Keratinocyte (primary cell): Measurements from ENCODE around the gene EYS. TPM values are rescaled to one million over a fixed set of nuclear protein-coding genes. Genes with fewer than 3 reads are reported as not detected.

Experiments
- DNase-seq: peaks from one replicate; pipeline ENCODE4 v3.0.0-alpha.2; 2011; ENCODE audit warnings: low read depth, missing footprints, low spot score
- FAIRE-seq: peaks from 2 replicates; lab custom pipeline; 2011; peaks lifted over from hg19 to GRCh38; lab: Jason Lieb, UNC
- H2AFZ ChIP-seq: 2 replicates; pipeline ENCODE4 v1.6.0; 2012; ENCODE audit warnings: low read length, control low read depth, inconsistent platforms; ENCODE audit not compliant: control insufficient read depth
- H3K27ac ChIP-seq: 2 replicates; pipeline ENCODE4 v1.5.1; 2011; ENCODE audit warnings: low read length; ENCODE audit not compliant: control insufficient read depth, insufficient read depth
- H3K27me3 ChIP-seq: 3 replicates; pipeline ENCODE4 v1.6.0; 2011; ENCODE audit warnings: low read length; ENCODE audit not compliant: control insufficient read depth, insufficient read depth; ENCODE audit errors: extremely low read depth
- H3K36me3 ChIP-seq, 2 experiments: 2 replicates in 1 of 2; 3 replicates in 1 of 2; pipeline ENCODE4 v1.5.1; 2011; ENCODE audit warnings: low read length in 2 of 2, mild to moderate bottlenecking in 1 of 2; ENCODE audit not compliant: control insufficient read depth in 2 of 2, insufficient read depth in 2 of 2; ENCODE audit errors: extremely low read depth in 1 of 2
- H3K4me1 ChIP-seq: 3 replicates; pipeline ENCODE4 v1.5.1; 2011; ENCODE audit warnings: low read length; ENCODE audit not compliant: control insufficient read depth, insufficient read depth; ENCODE audit errors: extremely low read depth
- H3K4me2 ChIP-seq: 3 replicates; pipeline ENCODE4 v1.6.0; 2011; ENCODE audit warnings: low read depth, low read length; ENCODE audit not compliant: control insufficient read depth, insufficient read depth; ENCODE audit errors: extremely low read depth
- H3K4me3 ChIP-seq, 3 experiments: fragments of 200-600 bp in 1 of 3; sonication (generic) in 1 of 3; 2 replicates in 2 of 3; 3 replicates in 1 of 3; pipeline ENCODE4 v1.5.1; 2011 to 2016; ENCODE audit warnings: low read length in 3 of 3, mild to moderate bottlenecking in 3 of 3, control low read depth in 2 of 3, inconsistent platforms in 1 of 3, low read depth in 1 of 3, mixed read lengths in 1 of 3, mixed run types in 1 of 3, moderate library complexity in 1 of 3; ENCODE audit not compliant: control insufficient read depth in 2 of 3, insufficient read depth in 2 of 3; ENCODE audit errors: extremely low read depth in 1 of 3
- H3K79me2 ChIP-seq: 2 replicates; pipeline ENCODE4 v1.6.0; 2012; ENCODE audit warnings: low read length; ENCODE audit not compliant: control insufficient read depth, insufficient read depth
- H3K9ac ChIP-seq: 3 replicates; pipeline ENCODE4 v1.6.0; 2011; ENCODE audit warnings: low read length; ENCODE audit not compliant: control insufficient read depth, insufficient read depth; ENCODE audit errors: extremely low read depth
- H3K9me1 ChIP-seq: 3 replicates; pipeline ENCODE4 v1.6.0; 2011; ENCODE audit warnings: low read length; ENCODE audit not compliant: control insufficient read depth, insufficient read depth; ENCODE audit errors: extremely low read depth
- H3K9me3 ChIP-seq: 2 replicates; pipeline ENCODE4 v1.5.1; 2012; ENCODE audit warnings: low read depth, low read length; ENCODE audit not compliant: control insufficient read depth
- H4K20me1 ChIP-seq: 3 replicates; pipeline ENCODE4 v1.6.0; 2011; ENCODE audit warnings: low read length; ENCODE audit not compliant: control insufficient read depth, insufficient read depth; ENCODE audit errors: extremely low read depth
- EZH2 ChIP-seq: IDR thresholded peaks from one replicate; pipeline ENCODE4 v1.6.1; 2012; ENCODE audit warnings: inconsistent platforms, mild to moderate bottlenecking, low read length, moderate library complexity
- dilution Hi-C: fragments of 300-500 bp; cut with MboI; formaldehyde crosslinking; loops from one replicate; pipeline ENCODE4 v1.7.0; 2020; ENCODE audit warnings: low sequenced_read_pairs; ENCODE audit not compliant: extremely low pct_ligation_motif_present
- polyA plus RNA-seq, 5 experiments: library from polyadenylated mRNA; depleted of rRNA in 3 of 5; stranded (reverse) in 3 of 5; stranded (forward) in 1 of 5; unstranded in 1 of 5; fragments of >200 nt; gene quantifications; 1 replicate in 1 of 5; 2 replicates in 3 of 5; 3 replicates in 1 of 5; pipeline versions ENCODE4 v1.2.1 to v1.2.3, GENCODE V29; 2011 to 2012; ENCODE audit warnings: missing spikeins in 2 of 5, low read depth in 1 of 5, low replicate concordance in 1 of 5
- TF ChIP-seq, protein P1 (sequence below), 3 experiments: IDR thresholded peaks in 1 of 3; conservative IDR thresholded peaks in 1 of 3; optimal IDR thresholded peaks in 1 of 3; 2 replicates in 2 of 3; 3 replicates in 1 of 3; pipeline versions ENCODE3 to v1.5.1; 2011; ENCODE audit warnings: low read length in 3 of 3, mild to moderate bottlenecking in 3 of 3, moderate library complexity in 2 of 3, control low read depth in 1 of 3, inconsistent platforms in 1 of 3; ENCODE audit not compliant: insufficient read depth in 2 of 3; ENCODE audit errors: extremely low read depth in 1 of 3

EYS gene
- polyA plus RNA-seq, 1 donor (not counting 4 experiments of a cell fraction or from before 2014, with no cell fraction given) = 0.34 TPM

DNA sequence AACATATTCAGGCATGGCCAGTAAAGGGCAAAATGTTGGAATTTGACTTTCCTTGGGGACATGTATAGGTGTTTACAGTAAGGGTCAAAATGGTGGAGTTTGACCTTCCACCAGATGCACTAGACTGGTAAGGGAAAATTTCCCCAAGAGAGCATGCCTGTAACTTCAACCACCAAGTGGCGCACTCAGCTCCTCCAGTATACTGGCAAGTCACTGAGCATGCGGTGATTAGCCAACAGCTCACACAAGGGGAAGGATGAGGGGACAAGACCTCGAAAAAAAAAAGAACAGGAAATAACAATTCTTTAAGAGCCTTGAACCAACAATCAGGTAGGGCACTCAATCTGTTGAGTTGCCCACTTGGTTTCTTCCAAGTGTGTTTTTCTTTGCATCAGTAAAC is 140.9 kb downstream of the EYS start:
- dilution Hi-C loops = no loop called here
- Histone ChIP-seq H4K20me1 (no peaks in the 10 kb centered on the region), H3K9ac (no peak overlapping the region), H3K27me3 (no peaks in the 10 kb centered on the region), H3K4me3 (no peak overlapping the region), H2AFZ (no peak overlapping the region), H3K79me2 (no peaks in the 10 kb centered on the region), H3K9me3 (no peaks in the 10 kb centered on the region), H3K4me1 (no peaks in the 10 kb centered on the region), H3K27ac (no peak overlapping the region), H3K36me3 (no peaks in the 10 kb centered on the region), H3K9me1 (no peaks in the 10 kb centered on the region), H3K4me2 (no peak overlapping the region)
- FAIRE-seq (no peak), DNase-seq (no peak)
- TF ChIP-seq EZH2 = no peak
- TF ChIP-seq, protein P1, sequence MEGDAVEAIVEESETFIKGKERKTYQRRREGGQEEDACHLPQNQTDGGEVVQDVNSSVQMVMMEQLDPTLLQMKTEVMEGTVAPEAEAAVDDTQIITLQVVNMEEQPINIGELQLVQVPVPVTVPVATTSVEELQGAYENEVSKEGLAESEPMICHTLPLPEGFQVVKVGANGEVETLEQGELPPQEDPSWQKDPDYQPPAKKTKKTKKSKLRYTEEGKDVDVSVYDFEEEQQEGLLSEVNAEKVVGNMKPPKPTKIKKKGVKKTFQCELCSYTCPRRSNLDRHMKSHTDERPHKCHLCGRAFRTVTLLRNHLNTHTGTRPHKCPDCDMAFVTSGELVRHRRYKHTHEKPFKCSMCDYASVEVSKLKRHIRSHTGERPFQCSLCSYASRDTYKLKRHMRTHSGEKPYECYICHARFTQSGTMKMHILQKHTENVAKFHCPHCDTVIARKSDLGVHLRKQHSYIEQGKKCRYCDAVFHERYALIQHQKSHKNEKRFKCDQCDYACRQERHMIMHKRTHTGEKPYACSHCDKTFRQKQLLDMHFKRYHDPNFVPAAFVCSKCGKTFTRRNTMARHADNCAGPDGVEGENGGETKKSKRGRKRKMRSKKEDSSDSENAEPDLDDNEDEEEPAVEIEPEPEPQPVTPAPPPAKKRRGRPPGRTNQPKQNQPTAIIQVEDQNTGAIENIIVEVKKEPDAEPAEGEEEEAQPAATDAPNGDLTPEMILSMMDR (optimal IDR thresholded peaks at IDR 0.05 in 1 of 3, IDR thresholded peaks at IDR 0.05 in 1 of 3, conservative IDR thresholded peaks at IDR 0.05 in 1 of 3; ENCODE audit: extremely low read depth in 1 of 3, insufficient read depth in 2 of 3, low read length in 3 of 3) = no peak

DNA sequence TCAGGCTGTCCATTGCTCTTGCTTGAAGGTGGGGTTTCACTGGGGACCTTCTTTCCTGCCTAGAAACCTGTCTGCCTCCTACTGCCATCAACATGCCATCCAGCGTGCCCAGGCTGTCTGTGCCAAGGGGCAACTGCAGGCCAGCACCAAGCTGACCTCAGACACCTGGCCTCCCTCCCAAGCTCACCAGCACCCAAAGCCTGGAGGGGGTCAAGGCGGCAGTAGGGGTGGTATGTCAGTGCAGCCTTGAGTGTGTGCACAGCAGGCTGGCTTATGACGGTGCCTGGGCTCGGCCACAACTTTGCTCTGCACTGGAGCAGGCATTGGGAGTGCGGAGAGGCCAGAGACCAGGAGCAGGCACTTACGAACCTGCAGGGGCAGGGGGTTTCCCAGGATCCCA is 149.0 kb downstream of the EYS start:
- Histone ChIP-seq H4K20me1 (no peaks in the 10 kb centered on the region), H3K36me3 (no peaks in the 10 kb centered on the region), H3K9ac (no peak overlapping the region), H3K27me3 (no peaks in the 10 kb centered on the region), H3K27ac (no peak overlapping the region), H3K4me2 (no peak overlapping the region), H3K4me1 (no peaks in the 10 kb centered on the region), H3K9me3 (peaks cover 4% of the 10 kb centered on the region), H3K4me3 (no peak overlapping the region), H3K79me2 (no peaks in the 10 kb centered on the region), H3K9me1 (no peaks in the 10 kb centered on the region), H2AFZ (no peak overlapping the region)
- FAIRE-seq (no peak), DNase-seq (no peak)
- TF ChIP-seq EZH2 = no peak
- TF ChIP-seq, protein P1 (optimal IDR thresholded peaks at IDR 0.05 in 1 of 3, IDR thresholded peaks at IDR 0.05 in 1 of 3, conservative IDR thresholded peaks at IDR 0.05 in 1 of 3; ENCODE audit: extremely low read depth in 1 of 3, insufficient read depth in 2 of 3, low read length in 3 of 3) = no peak
- dilution Hi-C loops = no loop called here
